GM21786 (cell line): Measurements from ENCODE around the gene C2orf76.
A peak's percentile ranks its signal among the peaks of the same experiment; 100 is the strongest.
"Not testable (repeated sequence)": the region's sequence is repeated elsewhere in the genome, so short reads cannot be mapped to it uniquely, and the experiment has no call there.

ENCODE experiments used
- ATAC-seq: cut with Tn5 transposase; IDR thresholded peaks from one replicate; pipeline ENCODE4 v1.9.1; 2021; ENCODE audit not compliant: unreplicated experiment

Gene C2orf76

GRCh38 chr2:119301413-119301812 lies 65.2 kb downstream of the C2orf76 start:
- no peak for ATAC-seq

- no peak for ATAC-seq
Observed at GRCh38 chr2:119295688-119296375, 70.8 kb downstream of the C2orf76 start.

GRCh38 chr2:119294671-119295070 lies 72.0 kb downstream of the C2orf76 start:
- no peak for ATAC-seq

- ATAC-seq = no peak
Observed at GRCh38 chr2:119293900-119294299, 72.7 kb downstream of the C2orf76 start.

- ATAC-seq = no peak
Observed at GRCh38 chr2:119293254-119293653, 73.4 kb downstream of the C2orf76 start.

- no peak for ATAC-seq
Observed at GRCh38 chr2:119292226-119292625, 74.4 kb downstream of the C2orf76 start.

- no peak for ATAC-seq
Observed at GRCh38 chr2:119291588-119292167, 75.0 kb downstream of the C2orf76 start.

- ATAC-seq = peak; percentile 93
Observed at GRCh38 chr2:119290859-119291587, 75.6 kb downstream of the C2orf76 start.

GRCh38 chr2:119289642-119290041 lies 77.0 kb downstream of the C2orf76 start:
- ATAC-seq = no peak

- no peak for ATAC-seq
Observed at GRCh38 chr2:119289093-119289492, 77.5 kb downstream of the C2orf76 start.

- no peak for ATAC-seq
Observed at GRCh38 chr2:119288576-119288975, 78.1 kb downstream of the C2orf76 start.

- no peak for ATAC-seq
Observed at GRCh38 chr2:119286661-119287060, 80.0 kb downstream of the C2orf76 start.

GRCh38 chr2:119283873-119284331 lies 82.7 kb downstream of the C2orf76 start:
- no peak for ATAC-seq

GRCh38 chr2:119282996-119283511 lies 83.6 kb downstream of the C2orf76 start:
- ATAC-seq = no peak

- no peak for ATAC-seq
Observed at GRCh38 chr2:119282146-119282995, 84.3 kb downstream of the C2orf76 start.

- no peak for ATAC-seq
Observed at GRCh38 chr2:119280680-119281079, 86.0 kb downstream of the C2orf76 start.

- no peak for ATAC-seq
Observed at GRCh38 chr2:119279666-119280065, 87.0 kb downstream of the C2orf76 start.

- no peak for ATAC-seq
Observed at GRCh38 chr2:119278946-119279345, 87.7 kb downstream of the C2orf76 start.

GRCh38 chr2:119278385-119278784 lies 88.2 kb downstream of the C2orf76 start:
- not testable (repeated sequence) for ATAC-seq

GRCh38 chr2:119276864-119277263 lies 89.8 kb downstream of the C2orf76 start:
- ATAC-seq = no peak

GRCh38 chr2:119267604-119268003 lies 99.0 kb downstream of the C2orf76 start:
- no peak for ATAC-seq
